Keratinocyte (primary cell): ENCODE measurements around the gene PIH1D2. TPM values are rescaled to one million over a fixed set of nuclear protein-coding genes. Genes with fewer than 3 reads are reported as not detected.

Source experiments
- DNase-seq: peaks from one replicate; pipeline ENCODE4 v3.0.0-alpha.2; 2011; ENCODE audit warnings: low read depth, missing footprints, low spot score
- FAIRE-seq: peaks from 2 replicates; lab custom pipeline; 2011; peaks lifted over from hg19 to GRCh38; lab: Jason Lieb, UNC
- H2AFZ ChIP-seq: 2 replicates; pipeline ENCODE4 v1.6.0; 2012; ENCODE audit warnings: low read length, control low read depth, inconsistent platforms; ENCODE audit not compliant: control insufficient read depth
- H3K27ac ChIP-seq: 2 replicates; pipeline ENCODE4 v1.5.1; 2011; ENCODE audit warnings: low read length; ENCODE audit not compliant: control insufficient read depth, insufficient read depth
- H3K27me3 ChIP-seq: 3 replicates; pipeline ENCODE4 v1.6.0; 2011; ENCODE audit warnings: low read length; ENCODE audit not compliant: control insufficient read depth, insufficient read depth; ENCODE audit errors: extremely low read depth
- H3K36me3 ChIP-seq, 2 experiments: 2 replicates in 1 of 2; 3 replicates in 1 of 2; pipeline ENCODE4 v1.5.1; 2011; ENCODE audit warnings: low read length in 2 of 2, mild to moderate bottlenecking in 1 of 2; ENCODE audit not compliant: control insufficient read depth in 2 of 2, insufficient read depth in 2 of 2; ENCODE audit errors: extremely low read depth in 1 of 2
- H3K4me1 ChIP-seq: 3 replicates; pipeline ENCODE4 v1.5.1; 2011; ENCODE audit warnings: low read length; ENCODE audit not compliant: control insufficient read depth, insufficient read depth; ENCODE audit errors: extremely low read depth
- H3K4me2 ChIP-seq: 3 replicates; pipeline ENCODE4 v1.6.0; 2011; ENCODE audit warnings: low read depth, low read length; ENCODE audit not compliant: control insufficient read depth, insufficient read depth; ENCODE audit errors: extremely low read depth
- H3K4me3 ChIP-seq, 3 experiments: fragments of 200-600 bp in 1 of 3; sonication (generic) in 1 of 3; 2 replicates in 2 of 3; 3 replicates in 1 of 3; pipeline ENCODE4 v1.5.1; 2011 to 2016; ENCODE audit warnings: low read length in 3 of 3, mild to moderate bottlenecking in 3 of 3, control low read depth in 2 of 3, inconsistent platforms in 1 of 3, low read depth in 1 of 3, mixed read lengths in 1 of 3, mixed run types in 1 of 3, moderate library complexity in 1 of 3; ENCODE audit not compliant: control insufficient read depth in 2 of 3, insufficient read depth in 2 of 3; ENCODE audit errors: extremely low read depth in 1 of 3
- H3K79me2 ChIP-seq: 2 replicates; pipeline ENCODE4 v1.6.0; 2012; ENCODE audit warnings: low read length; ENCODE audit not compliant: control insufficient read depth, insufficient read depth
- H3K9ac ChIP-seq: 3 replicates; pipeline ENCODE4 v1.6.0; 2011; ENCODE audit warnings: low read length; ENCODE audit not compliant: control insufficient read depth, insufficient read depth; ENCODE audit errors: extremely low read depth
- H3K9me1 ChIP-seq: 3 replicates; pipeline ENCODE4 v1.6.0; 2011; ENCODE audit warnings: low read length; ENCODE audit not compliant: control insufficient read depth, insufficient read depth; ENCODE audit errors: extremely low read depth
- H3K9me3 ChIP-seq: 2 replicates; pipeline ENCODE4 v1.5.1; 2012; ENCODE audit warnings: low read depth, low read length; ENCODE audit not compliant: control insufficient read depth
- H4K20me1 ChIP-seq: 3 replicates; pipeline ENCODE4 v1.6.0; 2011; ENCODE audit warnings: low read length; ENCODE audit not compliant: control insufficient read depth, insufficient read depth; ENCODE audit errors: extremely low read depth
- EZH2 ChIP-seq: IDR thresholded peaks from one replicate; pipeline ENCODE4 v1.6.1; 2012; ENCODE audit warnings: inconsistent platforms, mild to moderate bottlenecking, low read length, moderate library complexity
- dilution Hi-C: fragments of 300-500 bp; cut with MboI; formaldehyde crosslinking; loops from one replicate; pipeline ENCODE4 v1.7.0; 2020; ENCODE audit warnings: low sequenced_read_pairs; ENCODE audit not compliant: extremely low pct_ligation_motif_present
- polyA plus RNA-seq, 5 experiments: library from polyadenylated mRNA; depleted of rRNA in 3 of 5; stranded (reverse) in 3 of 5; stranded (forward) in 1 of 5; unstranded in 1 of 5; fragments of >200 nt; gene quantifications; 1 replicate in 1 of 5; 2 replicates in 3 of 5; 3 replicates in 1 of 5; pipeline versions ENCODE4 v1.2.1 to v1.2.3, GENCODE V29; 2011 to 2012; ENCODE audit warnings: missing spikeins in 2 of 5, low read depth in 1 of 5, low replicate concordance in 1 of 5
- TF ChIP-seq, protein P1 (sequence below), 3 experiments: IDR thresholded peaks in 1 of 3; conservative IDR thresholded peaks in 1 of 3; optimal IDR thresholded peaks in 1 of 3; 2 replicates in 2 of 3; 3 replicates in 1 of 3; pipeline versions ENCODE3 to v1.5.1; 2011; ENCODE audit warnings: low read length in 3 of 3, mild to moderate bottlenecking in 3 of 3, moderate library complexity in 2 of 3, control low read depth in 1 of 3, inconsistent platforms in 1 of 3; ENCODE audit not compliant: insufficient read depth in 2 of 3; ENCODE audit errors: extremely low read depth in 1 of 3

PIH1D2 gene
- polyA plus RNA-seq, 1 donor (not counting 4 experiments of a cell fraction or from before 2014, with no cell fraction given), result 1.9 TPM

DNA sequence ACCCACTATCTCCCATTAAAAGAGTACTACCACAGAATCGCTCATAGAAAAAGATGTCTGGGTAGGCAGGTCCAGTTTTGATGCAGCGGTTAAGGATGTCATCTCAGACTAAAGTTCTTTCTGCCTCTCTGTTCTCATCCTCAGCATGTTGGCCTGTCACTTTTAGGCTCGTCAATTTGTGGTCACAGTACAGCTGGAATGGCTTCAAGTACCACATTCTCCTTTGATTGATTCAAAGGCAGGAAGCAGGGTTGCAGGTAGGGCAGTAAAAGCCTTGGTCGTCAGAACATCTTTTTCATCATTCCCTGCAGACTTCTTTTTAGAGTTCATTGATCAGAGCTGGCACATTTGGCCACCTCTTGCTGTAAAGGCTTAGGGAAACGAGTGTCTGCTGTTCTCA lies 41.6 kb upstream of the PIH1D2 start:
- no peak overlapping the region for H2AFZ ChIP-seq
- H3K4me2 ChIP-seq, result no peak overlapping the region
- H3K79me2 ChIP-seq, result no peaks in the 10 kb centered on the region
- H3K27me3 ChIP-seq, result no peaks in the 10 kb centered on the region
- peaks cover 11% of the 10 kb centered on the region for H3K4me1 ChIP-seq
- no peak overlapping the region for H3K27ac ChIP-seq
- H3K9me3 ChIP-seq, result no peaks in the 10 kb centered on the region
- TF ChIP-seq EZH2, result no peak
- TF ChIP-seq, protein P1, sequence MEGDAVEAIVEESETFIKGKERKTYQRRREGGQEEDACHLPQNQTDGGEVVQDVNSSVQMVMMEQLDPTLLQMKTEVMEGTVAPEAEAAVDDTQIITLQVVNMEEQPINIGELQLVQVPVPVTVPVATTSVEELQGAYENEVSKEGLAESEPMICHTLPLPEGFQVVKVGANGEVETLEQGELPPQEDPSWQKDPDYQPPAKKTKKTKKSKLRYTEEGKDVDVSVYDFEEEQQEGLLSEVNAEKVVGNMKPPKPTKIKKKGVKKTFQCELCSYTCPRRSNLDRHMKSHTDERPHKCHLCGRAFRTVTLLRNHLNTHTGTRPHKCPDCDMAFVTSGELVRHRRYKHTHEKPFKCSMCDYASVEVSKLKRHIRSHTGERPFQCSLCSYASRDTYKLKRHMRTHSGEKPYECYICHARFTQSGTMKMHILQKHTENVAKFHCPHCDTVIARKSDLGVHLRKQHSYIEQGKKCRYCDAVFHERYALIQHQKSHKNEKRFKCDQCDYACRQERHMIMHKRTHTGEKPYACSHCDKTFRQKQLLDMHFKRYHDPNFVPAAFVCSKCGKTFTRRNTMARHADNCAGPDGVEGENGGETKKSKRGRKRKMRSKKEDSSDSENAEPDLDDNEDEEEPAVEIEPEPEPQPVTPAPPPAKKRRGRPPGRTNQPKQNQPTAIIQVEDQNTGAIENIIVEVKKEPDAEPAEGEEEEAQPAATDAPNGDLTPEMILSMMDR (optimal IDR thresholded peaks at IDR 0.05 in 1 of 3, IDR thresholded peaks at IDR 0.05 in 1 of 3, conservative IDR thresholded peaks at IDR 0.05 in 1 of 3; ENCODE audit: extremely low read depth in 1 of 3, insufficient read depth in 2 of 3, low read length in 3 of 3), result no peak
- no peak overlapping the region for H3K4me3 ChIP-seq
- H3K9me1 ChIP-seq, result no peaks in the 10 kb centered on the region
- FAIRE-seq, result no peak
- no peak overlapping the region for H3K9ac ChIP-seq
- no peaks in the 10 kb centered on the region for H4K20me1 ChIP-seq
- no peak for DNase-seq
- H3K36me3 ChIP-seq, result no peaks in the 10 kb centered on the region
- dilution Hi-C loops, result no loop called here

DNA sequence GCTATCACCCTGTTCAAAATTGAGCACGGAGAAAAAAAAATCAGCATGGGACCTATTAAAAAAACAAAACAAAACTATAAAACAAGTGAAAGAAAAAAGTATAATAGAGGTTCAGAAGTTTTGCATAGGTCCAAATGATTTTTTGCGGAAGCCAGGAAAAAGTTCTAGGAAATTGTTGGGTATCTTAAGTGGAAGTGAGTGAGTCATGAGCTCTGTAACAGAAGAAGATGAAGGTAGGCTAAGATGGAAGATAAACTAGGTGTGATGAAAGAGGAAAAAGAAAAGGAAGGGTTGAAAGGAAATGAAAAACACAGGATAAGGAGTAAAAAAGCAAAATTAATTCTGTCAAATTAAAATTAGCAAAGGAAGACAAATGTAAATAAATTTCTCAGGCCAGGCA lies 40.6 kb upstream of the PIH1D2 start:
- Histone ChIP-seq H3K4me1 (peaks cover 4% of the 10 kb centered on the region), H3K27ac (no peak overlapping the region), H3K79me2 (no peaks in the 10 kb centered on the region), H3K27me3 (no peaks in the 10 kb centered on the region), H3K9me1 (no peaks in the 10 kb centered on the region), H3K36me3 (no peaks in the 10 kb centered on the region), H4K20me1 (no peaks in the 10 kb centered on the region), H3K4me3 (no peak overlapping the region), H3K9ac (no peak overlapping the region), H3K4me2 (no peak overlapping the region), H3K9me3 (no peaks in the 10 kb centered on the region), H2AFZ (no peak overlapping the region)
- TF ChIP-seq, protein P1 (optimal IDR thresholded peaks at IDR 0.05 in 1 of 3, IDR thresholded peaks at IDR 0.05 in 1 of 3, conservative IDR thresholded peaks at IDR 0.05 in 1 of 3; ENCODE audit: extremely low read depth in 1 of 3, insufficient read depth in 2 of 3, low read length in 3 of 3), result no peak
- no peak for TF ChIP-seq EZH2
- FAIRE-seq (no peak), DNase-seq (no peak)
- dilution Hi-C loops, result no loop called here
